Uterus (tissue), 2 donors: ENCODE results near the gene SGMS1.

ENCODE experiments used
- POLR2A ChIP-seq, 2 donors: fragments of 450-650 bp; IDR thresholded peaks; one replicate each; pipeline ENCODE4 v1.6.1; 2016; ENCODE audit warnings: antibody characterized with exemption in 2 of 2, mild to moderate bottlenecking in 1 of 2, moderate library complexity in 1 of 2
- TF ChIP-seq, protein P1 (sequence below), 4 experiments: fragments of 200-600 bp in 2 of 4; fragments of 450-650 bp in 2 of 4; sonication (generic) in 2 of 4; IDR thresholded peaks; one replicate each; pipeline ENCODE4 v1.5.1; 2016 to 2019; ENCODE audit warnings: antibody characterized with exemption in 4 of 4, mild to moderate bottlenecking in 2 of 4, moderate library complexity in 1 of 4

DNA sequence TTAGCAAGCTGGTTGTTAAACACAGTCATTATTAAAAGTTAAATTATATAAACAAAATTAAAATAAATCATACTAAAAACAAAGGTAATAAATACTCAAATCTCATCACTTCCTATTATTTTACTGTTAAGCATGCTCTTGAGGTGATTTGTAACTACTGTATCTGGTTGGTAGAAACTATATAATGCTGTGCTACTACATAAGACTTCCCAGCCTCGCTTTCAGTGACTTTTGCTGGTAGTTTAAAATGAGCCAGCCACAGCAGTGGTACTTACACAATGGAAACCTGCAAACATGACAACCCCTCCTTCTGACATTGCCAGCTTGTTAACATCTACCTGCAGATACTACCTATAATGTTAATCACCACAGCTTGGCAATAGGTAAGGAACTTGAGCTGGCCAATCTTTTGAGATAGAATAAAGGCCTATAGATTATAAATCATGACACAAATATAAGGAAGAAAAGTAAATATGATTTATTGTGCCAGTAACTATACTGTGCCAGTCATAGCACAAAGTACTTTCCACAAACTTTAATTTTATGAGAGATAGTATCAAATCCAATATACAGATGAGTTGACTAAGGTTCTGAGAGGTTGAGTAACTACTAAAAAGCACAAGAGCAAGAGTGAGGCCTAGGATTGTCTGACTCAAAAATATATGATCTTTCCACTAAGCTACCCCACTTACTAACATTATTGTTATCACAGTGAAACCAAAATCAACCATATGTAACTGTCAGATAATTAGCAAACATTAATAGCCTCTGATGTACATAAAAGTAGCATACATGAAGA, 191.3 kb downstream of the SGMS1 start:
- TF ChIP-seq, protein P1, sequence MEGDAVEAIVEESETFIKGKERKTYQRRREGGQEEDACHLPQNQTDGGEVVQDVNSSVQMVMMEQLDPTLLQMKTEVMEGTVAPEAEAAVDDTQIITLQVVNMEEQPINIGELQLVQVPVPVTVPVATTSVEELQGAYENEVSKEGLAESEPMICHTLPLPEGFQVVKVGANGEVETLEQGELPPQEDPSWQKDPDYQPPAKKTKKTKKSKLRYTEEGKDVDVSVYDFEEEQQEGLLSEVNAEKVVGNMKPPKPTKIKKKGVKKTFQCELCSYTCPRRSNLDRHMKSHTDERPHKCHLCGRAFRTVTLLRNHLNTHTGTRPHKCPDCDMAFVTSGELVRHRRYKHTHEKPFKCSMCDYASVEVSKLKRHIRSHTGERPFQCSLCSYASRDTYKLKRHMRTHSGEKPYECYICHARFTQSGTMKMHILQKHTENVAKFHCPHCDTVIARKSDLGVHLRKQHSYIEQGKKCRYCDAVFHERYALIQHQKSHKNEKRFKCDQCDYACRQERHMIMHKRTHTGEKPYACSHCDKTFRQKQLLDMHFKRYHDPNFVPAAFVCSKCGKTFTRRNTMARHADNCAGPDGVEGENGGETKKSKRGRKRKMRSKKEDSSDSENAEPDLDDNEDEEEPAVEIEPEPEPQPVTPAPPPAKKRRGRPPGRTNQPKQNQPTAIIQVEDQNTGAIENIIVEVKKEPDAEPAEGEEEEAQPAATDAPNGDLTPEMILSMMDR (IDR thresholded peaks at IDR 0.05): no peak
- TF ChIP-seq POLR2A (IDR thresholded peaks at IDR 0.05): no peak
